Measurements from ENCODE around the gene FHOD3.

Gene FHOD3

GRCh38 chr18:36419900-36420531 is 122.5 kb downstream of the FHOD3 start:
- TF ChIP-seq CTCF (IDR thresholded peaks at IDR 0.05; ENCODE audit: low read depth, low read length, missing control alignments): no peak
- H3K4me3 ChIP-seq (replicated peaks; ENCODE audit: low read depth, low read length): no peak overlapping the region
- no peak for DNase-seq (ENCODE audit: extremely low read depth, low read depth)

- TF ChIP-seq CTCF (IDR thresholded peaks at IDR 0.05; ENCODE audit: low read depth, low read length, missing control alignments): no peak
- no peak for DNase-seq (ENCODE audit: extremely low read depth, low read depth)
- no peak overlapping the region for H3K4me3 ChIP-seq (replicated peaks; ENCODE audit: low read depth, low read length)
These were observed 123.3 kb downstream of the FHOD3 start for GRCh38 chr18:36420826-36421225.

GRCh38 chr18:36424741-36425142 is 127.2 kb downstream of the FHOD3 start:
- DNase-seq (ENCODE audit: extremely low read depth, low read depth): no peak
- H3K4me3 ChIP-seq (replicated peaks; ENCODE audit: low read depth, low read length): no peak overlapping the region
- no peak for TF ChIP-seq CTCF (IDR thresholded peaks at IDR 0.05; ENCODE audit: low read depth, low read length, missing control alignments)

- no peak for DNase-seq (ENCODE audit: extremely low read depth, low read depth)
- no peak overlapping the region for H3K4me3 ChIP-seq (replicated peaks; ENCODE audit: low read depth, low read length)
- no peak for TF ChIP-seq CTCF (IDR thresholded peaks at IDR 0.05; ENCODE audit: low read depth, low read length, missing control alignments)
These were observed 129.9 kb downstream of the FHOD3 start for GRCh38 chr18:36427369-36427768.

- no peak overlapping the region for H3K4me3 ChIP-seq (replicated peaks; ENCODE audit: low read depth, low read length)
- DNase-seq (ENCODE audit: extremely low read depth, low read depth): no peak
- no peak for TF ChIP-seq CTCF (IDR thresholded peaks at IDR 0.05; ENCODE audit: low read depth, low read length, missing control alignments)
These were observed 130.3 kb downstream of the FHOD3 start for GRCh38 chr18:36427831-36428230.

- no peak for DNase-seq (ENCODE audit: extremely low read depth, low read depth)
- no peak overlapping the region for H3K4me3 ChIP-seq (replicated peaks; ENCODE audit: low read depth, low read length)
- no peak for TF ChIP-seq CTCF (IDR thresholded peaks at IDR 0.05; ENCODE audit: low read depth, low read length, missing control alignments)
These were observed 131.0 kb downstream of the FHOD3 start for GRCh38 chr18:36428431-36429029.

Data from HFF-Myc (cell line).